Neural cell (in vitro differentiated cells): ENCODE data around the gene AGBL3.

Source experiments
- EZH2 ChIP-seq: fragments of 200-600, 300-800 bp; shearing (Covaris generic), sonication (generic); IDR thresholded peaks from 2 replicates; pipeline ENCODE4 v1.6.1; 2014; ENCODE audit warnings: antibody characterized with exemption, low read length, borderline replicate concordance, mild to moderate bottlenecking; ENCODE audit not compliant: insufficient read depth, poor library complexity, severe bottlenecking
- MXI1 ChIP-seq: fragments of 450-650 bp; conservative IDR thresholded peaks from 2 replicates; pipeline ENCODE4 v1.6.1; 2014; ENCODE audit warnings: antibody characterized with exemption, mild to moderate bottlenecking; ENCODE audit not compliant: poor library complexity, severe bottlenecking
- POLR2AphosphoS5 ChIP-seq: IDR thresholded peaks from 2 replicates; pipeline ENCODE4 v1.6.1; 2012
- TF ChIP-seq, protein P1 (sequence below): fragments of 450-650 bp; IDR thresholded peaks from 2 replicates; pipeline ENCODE4 v1.5.1; 2014; ENCODE audit warnings: antibody characterized with exemption, mild to moderate bottlenecking, moderate library complexity; ENCODE audit not compliant: poor library complexity, severe bottlenecking

DNA sequence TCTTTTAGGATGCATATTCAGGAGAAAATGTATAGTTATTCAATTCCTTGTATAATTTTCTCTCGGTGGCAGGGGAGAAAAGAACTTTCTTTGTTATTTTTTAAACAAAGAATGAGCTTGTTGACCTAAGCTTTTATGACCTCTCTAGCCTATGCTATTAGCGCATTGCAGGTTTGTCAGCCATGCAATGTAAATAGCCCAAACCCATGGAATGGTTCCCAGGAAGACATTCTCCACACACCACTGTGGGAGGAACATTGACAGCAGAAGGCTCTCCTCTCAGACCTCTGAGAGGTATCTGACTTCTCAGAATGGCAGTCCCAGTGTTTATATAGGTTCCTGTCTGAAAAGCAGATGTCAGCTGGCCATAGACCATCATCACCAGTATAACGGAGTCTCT, 19.6 kb upstream of the AGBL3 start:
- TF ChIP-seq, protein P1, sequence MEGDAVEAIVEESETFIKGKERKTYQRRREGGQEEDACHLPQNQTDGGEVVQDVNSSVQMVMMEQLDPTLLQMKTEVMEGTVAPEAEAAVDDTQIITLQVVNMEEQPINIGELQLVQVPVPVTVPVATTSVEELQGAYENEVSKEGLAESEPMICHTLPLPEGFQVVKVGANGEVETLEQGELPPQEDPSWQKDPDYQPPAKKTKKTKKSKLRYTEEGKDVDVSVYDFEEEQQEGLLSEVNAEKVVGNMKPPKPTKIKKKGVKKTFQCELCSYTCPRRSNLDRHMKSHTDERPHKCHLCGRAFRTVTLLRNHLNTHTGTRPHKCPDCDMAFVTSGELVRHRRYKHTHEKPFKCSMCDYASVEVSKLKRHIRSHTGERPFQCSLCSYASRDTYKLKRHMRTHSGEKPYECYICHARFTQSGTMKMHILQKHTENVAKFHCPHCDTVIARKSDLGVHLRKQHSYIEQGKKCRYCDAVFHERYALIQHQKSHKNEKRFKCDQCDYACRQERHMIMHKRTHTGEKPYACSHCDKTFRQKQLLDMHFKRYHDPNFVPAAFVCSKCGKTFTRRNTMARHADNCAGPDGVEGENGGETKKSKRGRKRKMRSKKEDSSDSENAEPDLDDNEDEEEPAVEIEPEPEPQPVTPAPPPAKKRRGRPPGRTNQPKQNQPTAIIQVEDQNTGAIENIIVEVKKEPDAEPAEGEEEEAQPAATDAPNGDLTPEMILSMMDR, result no peak
- TF ChIP-seq EZH2 (no peak), MXI1 (no peak), POLR2AphosphoS5 (no peak)
